Bronchial epithelial cell (primary cell): Measurements from ENCODE around the gene RELA. TPM values are rescaled to one million over a fixed set of nuclear protein-coding genes. Genes with fewer than 3 reads are reported as not detected.

ENCODE experiments used
- DNase-seq: peaks from one replicate; pipeline ENCODE4 v3.0.0-alpha.2; 2010; ENCODE audit warnings: low read depth
- FAIRE-seq: peaks from 2 replicates; lab custom pipeline; 2011; peaks lifted over from hg19 to GRCh38; lab: Jason Lieb, UNC
- H3K27me3 ChIP-seq: 2 replicates; pipeline ENCODE4 v1.5.1; 2011; ENCODE audit warnings: low read length; ENCODE audit not compliant: control insufficient read depth, insufficient read depth
- H3K36me3 ChIP-seq: 2 replicates; pipeline ENCODE4 v1.5.1; 2011; ENCODE audit warnings: low read length; ENCODE audit not compliant: control insufficient read depth, insufficient read depth
- H3K4me3 ChIP-seq: 2 replicates; pipeline ENCODE4 v1.5.1; 2011; ENCODE audit warnings: mild to moderate bottlenecking, low read depth, low read length, control low read depth
- CTCF ChIP-seq: IDR thresholded peaks from 2 replicates; pipeline ENCODE4 v1.5.1; 2011; ENCODE audit warnings: mild to moderate bottlenecking, moderate library complexity, low read length, control low read depth, inconsistent platforms; ENCODE audit not compliant: insufficient read depth, severe bottlenecking
- total RNA-seq: library from RNA; depleted of rRNA; stranded (reverse); fragments of >200 nt; gene quantifications from 2 replicates; pipeline ENCODE4 v1.2.1, GENCODE V29; 2014

Gene RELA
- total RNA-seq, 1 donor from 2014 or later: 9.5 TPM

GRCh38 chr11:65634109-65634436, 28.6 kb downstream of the RELA start:
- no peak for TF ChIP-seq CTCF
- Histone ChIP-seq H3K36me3 (peaks cover 48% of the 10 kb centered on the region), H3K27me3 (no peaks in the 10 kb centered on the region), H3K4me3 (no peak overlapping the region)
- no peak for DNase-seq
- FAIRE-seq: no peak

- Histone ChIP-seq H3K4me3 (no peak overlapping the region), H3K27me3 (no peaks in the 10 kb centered on the region), H3K36me3 (peaks cover 53% of the 10 kb centered on the region)
- FAIRE-seq (no peak), DNase-seq (no peak)
- TF ChIP-seq CTCF: no peak
Observed at GRCh38 chr11:65633390-65634108, 29.2 kb downstream of the RELA start.

- Histone ChIP-seq H3K4me3 (no peak overlapping the region), H3K27me3 (no peaks in the 10 kb centered on the region), H3K36me3 (peaks cover 66% of the 10 kb centered on the region)
- DNase-seq (no peak), FAIRE-seq (no peak)
- no peak for TF ChIP-seq CTCF
Observed at GRCh38 chr11:65630215-65630614, 32.5 kb downstream of the RELA start.

- DNase-seq: no peak
- no peak overlapping the region for H3K4me3 ChIP-seq
- H3K36me3 ChIP-seq: peaks cover 66% of the 10 kb centered on the region
- no peak for FAIRE-seq
- no peaks in the 10 kb centered on the region for H3K27me3 ChIP-seq
- TF ChIP-seq CTCF: no peak
Observed at GRCh38 chr11:65629579-65629978, 33.1 kb downstream of the RELA start.

- TF ChIP-seq CTCF: no peak
- H3K4me3 ChIP-seq: no peak overlapping the region
- DNase-seq (no peak), FAIRE-seq (no peak)
- H3K36me3 ChIP-seq: peaks cover 73% of the 10 kb centered on the region
- H3K27me3 ChIP-seq: no peaks in the 10 kb centered on the region
Observed at GRCh38 chr11:65627202-65627601, 35.5 kb downstream of the RELA start.
